Skin of body (tissue), 2 donors: ENCODE measurements around the gene BTG2. TPM values are rescaled to one million over a fixed set of nuclear protein-coding genes. Genes with fewer than 3 reads are reported as not detected.
"Not testable (repeated sequence)": the region's sequence is repeated elsewhere in the genome, so short reads cannot be mapped to it uniquely, and the experiment has no call there.

Source experiments
- DNase-seq: peaks from one replicate; lab custom pipeline; 2025; lab: John Stamatoyannopoulos, UW
- total RNA-seq: library from RNA; depleted of rRNA; stranded (reverse); fragments of >200 nt; gene quantifications from one replicate; pipeline ENCODE4 v1.2.3, GENCODE V29; 2014

Gene BTG2
- total RNA-seq, 1 donor from 2014 or later, result 68.8 TPM

- no peak for DNase-seq
Measured at GRCh38 chr1:203291201-203292096, 13.9 kb upstream of the BTG2 start.

- DNase-seq, result no peak
Measured at GRCh38 chr1:203295796-203296195, 9.5 kb upstream of the BTG2 start.

- DNase-seq, result peak; percentile 94
Measured at GRCh38 chr1:203296460-203297073, 8.8 kb upstream of the BTG2 start.

- no peak for DNase-seq
Measured at GRCh38 chr1:203299169-203299568, 6.2 kb upstream of the BTG2 start.

GRCh38 chr1:203299719-203300429 lies 5.4 kb upstream of the BTG2 start:
- not testable (repeated sequence) for DNase-seq

- no peak for DNase-seq
Measured at GRCh38 chr1:203300441-203301330, 4.6 kb upstream of the BTG2 start.

- DNase-seq, result no peak
Measured at GRCh38 chr1:203301331-203301668, 4.0 kb upstream of the BTG2 start.

GRCh38 chr1:203302456-203302855 lies 2.9 kb upstream of the BTG2 start:
- DNase-seq, result no peak

GRCh38 chr1:203302894-203303293 lies 2.4 kb upstream of the BTG2 start:
- DNase-seq, result no peak

- no peak for DNase-seq
Measured at GRCh38 chr1:203304391-203304918, 864 bp upstream of the BTG2 start.

GRCh38 chr1:203305809-203306088 lies 430 bp downstream of the BTG2 start:
- no peak for DNase-seq

- DNase-seq, result peak; percentile 75
Measured at GRCh38 chr1:203306089-203306964, 1.0 kb downstream of the BTG2 start.

GRCh38 chr1:203306965-203307541 lies 1.7 kb downstream of the BTG2 start:
- DNase-seq, result no peak

GRCh38 chr1:203307641-203308126 lies 2.4 kb downstream of the BTG2 start:
- DNase-seq, result no peak

- DNase-seq, result no peak
Measured at GRCh38 chr1:203308328-203308922, 3.1 kb downstream of the BTG2 start.

GRCh38 chr1:203308923-203309331 lies 3.6 kb downstream of the BTG2 start:
- DNase-seq, result no peak

- DNase-seq, result no peak
Measured at GRCh38 chr1:203311368-203312301, 6.3 kb downstream of the BTG2 start.
